ENCODE results near the gene TPCN1. TPM values are rescaled to one million over a fixed set of nuclear protein-coding genes. Genes with fewer than 3 reads are reported as not detected.
A peak's percentile ranks its signal among the peaks of the same experiment; 100 is the strongest.

Gene TPCN1
- polyA plus RNA-seq, 1 experiment, result 31.9 TPM

DNA sequence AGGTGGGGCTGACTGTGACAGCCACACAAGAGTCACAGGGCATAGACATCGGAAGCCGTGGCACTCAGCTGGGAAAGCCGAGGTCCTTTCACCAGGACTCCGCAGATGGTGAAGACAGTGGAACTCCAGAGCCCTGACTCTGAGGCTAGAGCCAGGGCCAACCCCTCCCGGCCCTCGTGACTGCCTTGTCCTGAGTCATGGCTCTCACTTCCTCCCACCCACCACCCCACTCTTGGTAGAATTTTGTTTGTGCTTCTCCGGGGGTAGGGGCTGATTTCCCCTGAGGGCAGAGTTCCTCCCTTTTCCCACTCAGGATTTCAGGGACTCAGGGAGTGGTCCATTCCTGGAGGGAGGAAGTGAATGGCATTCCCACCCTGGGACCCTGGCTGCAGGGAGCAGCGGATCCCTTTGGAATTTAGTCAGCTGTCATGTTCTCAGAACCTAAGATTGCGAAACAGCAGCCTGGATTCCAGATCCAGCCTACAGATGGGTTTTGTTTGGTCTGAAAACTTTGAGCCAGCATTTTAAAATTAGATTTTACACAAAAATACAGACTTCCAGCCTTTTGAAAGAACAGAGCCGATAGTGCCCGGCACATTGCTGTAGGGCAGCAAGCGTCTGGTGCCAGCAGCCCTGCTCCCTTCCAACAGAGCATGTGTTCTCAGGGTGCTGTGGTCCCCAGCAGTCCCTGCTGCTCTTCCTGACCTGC lies 50.7 kb downstream of the TPCN1 start:
- DNase-seq (ENCODE audit: low read depth), result peak; percentile 52
- ChIA-PET CTCF (interaction anchor here (1.1 to 1.3 kb wide), 2 partner anchors 11 to 12 kb away, joined by 3 read pairs; no protein-coding TSS in a partner anchor), POLR2A (no interaction called here)
- Histone ChIP-seq H3K36me3 (ENCODE audit: control insufficient read depth, insufficient read depth, low read length) (peaks cover 29% of the 10 kb centered on the region), H3K27me3 (ENCODE audit: control insufficient read depth, insufficient read depth, low read length) (no peaks in the 10 kb centered on the region), H3K4me3 (ENCODE audit: low read depth, low read length) (no peak overlapping the region)
- TF ChIP-seq, protein P1, sequence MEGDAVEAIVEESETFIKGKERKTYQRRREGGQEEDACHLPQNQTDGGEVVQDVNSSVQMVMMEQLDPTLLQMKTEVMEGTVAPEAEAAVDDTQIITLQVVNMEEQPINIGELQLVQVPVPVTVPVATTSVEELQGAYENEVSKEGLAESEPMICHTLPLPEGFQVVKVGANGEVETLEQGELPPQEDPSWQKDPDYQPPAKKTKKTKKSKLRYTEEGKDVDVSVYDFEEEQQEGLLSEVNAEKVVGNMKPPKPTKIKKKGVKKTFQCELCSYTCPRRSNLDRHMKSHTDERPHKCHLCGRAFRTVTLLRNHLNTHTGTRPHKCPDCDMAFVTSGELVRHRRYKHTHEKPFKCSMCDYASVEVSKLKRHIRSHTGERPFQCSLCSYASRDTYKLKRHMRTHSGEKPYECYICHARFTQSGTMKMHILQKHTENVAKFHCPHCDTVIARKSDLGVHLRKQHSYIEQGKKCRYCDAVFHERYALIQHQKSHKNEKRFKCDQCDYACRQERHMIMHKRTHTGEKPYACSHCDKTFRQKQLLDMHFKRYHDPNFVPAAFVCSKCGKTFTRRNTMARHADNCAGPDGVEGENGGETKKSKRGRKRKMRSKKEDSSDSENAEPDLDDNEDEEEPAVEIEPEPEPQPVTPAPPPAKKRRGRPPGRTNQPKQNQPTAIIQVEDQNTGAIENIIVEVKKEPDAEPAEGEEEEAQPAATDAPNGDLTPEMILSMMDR (IDR thresholded peaks at IDR 0.05; ENCODE audit: insufficient read depth, low read depth, low read length), result no peak

DNA sequence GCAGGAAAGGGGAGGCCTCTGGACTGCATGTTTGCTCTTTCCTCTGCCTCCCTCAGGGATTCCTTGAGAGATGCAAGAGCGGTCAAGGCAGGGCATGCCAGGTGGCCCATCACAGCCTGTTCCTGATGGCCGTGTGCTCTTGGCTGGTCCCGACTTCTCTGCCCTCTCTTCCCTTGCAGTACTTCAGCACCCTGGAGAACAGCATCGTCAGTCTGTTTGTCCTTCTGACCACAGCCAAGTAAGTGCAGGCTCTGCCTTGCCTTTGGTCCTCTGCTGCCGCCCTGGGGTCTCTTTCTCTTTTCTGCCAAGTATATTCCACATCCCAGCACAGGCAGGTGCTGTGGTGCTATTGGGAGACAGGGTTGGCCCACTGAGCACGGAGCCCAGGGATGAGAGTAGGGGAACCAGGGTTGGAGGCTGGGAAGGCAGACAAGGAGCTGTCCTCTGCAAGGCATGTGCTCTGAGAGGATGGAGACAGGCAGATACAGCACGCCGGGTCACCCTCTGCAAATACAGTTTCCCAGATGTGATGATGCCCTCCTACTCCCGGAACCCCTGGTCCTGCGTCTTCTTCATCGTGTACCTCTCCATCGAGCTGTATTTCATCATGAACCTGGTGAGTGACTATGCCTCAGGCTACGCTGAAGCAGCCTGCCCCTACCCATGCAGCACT lies 51.9 kb downstream of the TPCN1 start:
- ChIA-PET CTCF (no interaction called here), POLR2A (no interaction called here)
- Histone ChIP-seq H3K36me3 (ENCODE audit: control insufficient read depth, insufficient read depth, low read length) (peaks cover 29% of the 10 kb centered on the region), H3K27me3 (ENCODE audit: control insufficient read depth, insufficient read depth, low read length) (no peaks in the 10 kb centered on the region), H3K4me3 (ENCODE audit: low read depth, low read length) (no peak overlapping the region)
- no peak for DNase-seq (ENCODE audit: low read depth)
- TF ChIP-seq, protein P1 (IDR thresholded peaks at IDR 0.05; ENCODE audit: insufficient read depth, low read depth, low read length), result no peak

DNA sequence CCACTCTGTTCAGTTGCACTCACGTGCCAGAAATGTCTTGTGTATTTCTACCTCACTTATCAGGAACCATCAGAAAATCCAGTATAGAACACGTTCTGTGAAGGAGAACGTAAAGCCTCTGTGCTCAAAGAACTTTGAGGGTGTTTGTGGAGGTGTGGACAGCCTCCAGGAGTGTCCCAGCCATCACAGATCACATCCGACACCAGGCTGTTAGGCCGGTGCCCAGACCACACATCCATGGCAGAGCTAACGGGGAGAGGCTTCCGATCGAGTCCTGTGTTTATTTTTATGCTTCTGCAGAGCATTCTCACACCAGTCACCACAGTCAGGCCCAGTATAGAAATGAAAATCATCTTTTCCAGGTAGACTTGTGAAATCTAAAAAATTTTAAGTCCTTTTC lies 53.6 kb downstream of the TPCN1 start:
- TF ChIP-seq, protein P1 (IDR thresholded peaks at IDR 0.05; ENCODE audit: insufficient read depth, low read depth, low read length), result no peak
- Histone ChIP-seq H3K27me3 (ENCODE audit: control insufficient read depth, insufficient read depth, low read length) (no peaks in the 10 kb centered on the region), H3K36me3 (ENCODE audit: control insufficient read depth, insufficient read depth, low read length) (peaks cover 29% of the 10 kb centered on the region), H3K4me3 (ENCODE audit: low read depth, low read length) (no peak overlapping the region)
- POLR2A ChIA-PET, result no interaction called here
- DNase-seq (ENCODE audit: low read depth), result no peak
- CTCF ChIA-PET, result interaction anchor here (0.6 kb wide), 1 partner anchor 18 kb away, joined by 3 read pairs; no protein-coding TSS in a partner anchor

DNA sequence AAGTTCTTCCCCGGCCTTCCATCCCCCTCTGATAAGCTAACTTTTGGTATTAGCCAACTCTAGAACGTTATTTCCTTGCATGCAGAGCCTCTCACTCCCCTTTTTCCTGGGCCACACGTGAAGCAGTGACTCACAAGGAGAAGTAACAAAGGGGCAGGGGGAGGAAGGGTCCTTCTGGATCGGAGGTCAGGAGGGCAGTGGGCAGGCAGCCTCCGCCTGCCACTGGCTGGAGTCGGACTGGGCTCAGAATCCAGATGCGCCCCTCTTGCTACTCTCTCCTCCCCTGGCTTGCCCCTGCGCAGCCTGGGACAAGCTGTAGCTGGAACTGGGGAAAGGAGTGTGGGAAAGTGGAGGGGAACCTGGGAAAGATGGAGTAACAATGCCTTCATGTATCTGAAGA lies 55.0 kb downstream of the TPCN1 start:
- POLR2A ChIA-PET, result no interaction called here
- DNase-seq (ENCODE audit: low read depth), result no peak
- Histone ChIP-seq H3K36me3 (ENCODE audit: control insufficient read depth, insufficient read depth, low read length) (peaks cover 30% of the 10 kb centered on the region), H3K27me3 (ENCODE audit: control insufficient read depth, insufficient read depth, low read length) (no peaks in the 10 kb centered on the region), H3K4me3 (ENCODE audit: low read depth, low read length) (no peak overlapping the region)
- TF ChIP-seq, protein P1 (IDR thresholded peaks at IDR 0.05; ENCODE audit: insufficient read depth, low read depth, low read length), result no peak
- CTCF ChIA-PET, result no interaction called here

DNA sequence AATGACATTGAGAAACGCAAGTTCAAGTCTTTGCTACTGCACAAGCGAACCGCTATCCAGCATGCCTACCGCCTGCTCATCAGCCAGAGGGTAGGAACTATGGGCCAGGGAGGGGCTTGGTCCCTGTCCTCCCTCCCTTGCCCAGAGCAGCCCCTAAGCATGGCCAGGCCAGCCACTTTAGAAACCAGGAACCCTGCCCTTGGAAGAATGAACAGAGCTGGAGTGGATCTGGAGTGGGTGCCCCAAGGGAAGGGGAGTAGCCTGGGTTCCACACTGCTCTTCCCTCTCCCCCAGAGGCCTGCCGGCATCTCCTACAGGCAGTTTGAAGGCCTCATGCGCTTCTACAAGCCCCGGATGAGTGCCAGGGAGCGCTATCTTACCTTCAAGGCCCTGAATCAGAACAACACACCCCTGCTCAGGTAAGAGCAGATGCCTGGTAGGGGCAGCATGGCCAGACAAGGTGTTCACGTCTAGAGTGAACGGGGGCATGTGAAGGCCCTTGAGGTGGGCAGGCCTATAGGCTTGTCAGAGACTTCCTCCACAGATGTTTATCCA lies 55.8 kb downstream of the TPCN1 start:
- DNase-seq (ENCODE audit: low read depth), result no peak
- ChIA-PET CTCF (no interaction called here), POLR2A (no interaction called here)
- Histone ChIP-seq H3K36me3 (ENCODE audit: control insufficient read depth, insufficient read depth, low read length) (peaks cover 30% of the 10 kb centered on the region), H3K4me3 (ENCODE audit: low read depth, low read length) (no peak overlapping the region), H3K27me3 (ENCODE audit: control insufficient read depth, insufficient read depth, low read length) (no peaks in the 10 kb centered on the region)
- TF ChIP-seq, protein P1 (IDR thresholded peaks at IDR 0.05; ENCODE audit: insufficient read depth, low read depth, low read length), result no peak

All from BJ (cell line).